Measurements from ENCODE around the gene PTMS. TPM values are rescaled to one million over a fixed set of nuclear protein-coding genes. Genes with fewer than 3 reads are reported as not detected.

Gene PTMS
- total RNA-seq, 1 experiment from 2014 or later, result 89.9 TPM

DNA sequence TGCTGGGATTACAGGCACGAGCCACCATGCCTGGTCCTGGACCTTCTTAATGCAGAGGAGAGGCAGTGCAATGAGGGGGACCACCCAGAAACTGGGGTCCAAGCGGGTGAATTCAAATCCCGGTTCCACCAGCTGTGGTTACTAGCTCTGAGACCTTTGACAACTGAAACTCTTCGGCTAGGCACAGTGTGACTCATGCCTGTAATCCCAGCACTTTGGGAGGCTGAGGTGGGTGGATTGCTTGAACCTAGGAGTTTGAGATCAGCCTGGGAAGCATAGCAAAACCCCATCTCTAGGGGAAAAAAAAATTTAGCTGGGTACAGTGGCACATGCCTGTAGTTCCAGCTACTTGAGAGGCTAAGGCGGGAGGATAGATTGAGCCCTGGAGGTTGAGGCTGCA is 18.1 kb downstream of the PTMS start:
- no peaks in the 10 kb centered on the region for H3K27me3 ChIP-seq
- H3K4me1 ChIP-seq, result peaks cover 9% of the 10 kb centered on the region; the same call in 1 of the 2 replicates
- no peak overlapping the region for H3K4me3 ChIP-seq
- no peaks in the 10 kb centered on the region for H3K36me3 ChIP-seq
- no peaks in the 10 kb centered on the region for H3K9me3 ChIP-seq (replicated peaks)
- DNase-seq, result peak; percentile 33 to 49
- no peak overlapping the region for H3K27ac ChIP-seq

DNA sequence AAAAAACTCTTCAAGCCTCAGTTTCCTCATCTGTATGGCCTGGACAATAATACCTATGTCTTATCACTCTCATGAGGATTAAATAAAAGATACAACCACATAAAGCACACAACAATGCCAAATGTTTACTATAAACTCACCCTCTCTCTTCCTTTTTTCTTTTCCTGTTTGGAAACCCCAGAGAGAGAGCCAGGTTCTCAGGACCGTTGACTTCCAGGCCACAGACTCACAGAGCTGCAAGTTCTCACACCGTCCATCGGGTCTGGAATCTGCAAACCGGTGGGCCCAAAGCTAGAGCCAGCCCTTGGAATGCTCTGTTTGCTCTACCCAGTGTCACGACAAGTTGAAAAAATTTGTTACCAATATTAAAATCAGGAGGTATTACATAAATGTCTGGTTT is 18.6 kb downstream of the PTMS start:
- DNase-seq, result no peak
- H3K27ac ChIP-seq, result no peak overlapping the region
- no peak overlapping the region for H3K4me3 ChIP-seq
- H3K9me3 ChIP-seq (replicated peaks), result no peaks in the 10 kb centered on the region
- no peaks in the 10 kb centered on the region for H3K36me3 ChIP-seq
- no peaks in the 10 kb centered on the region for H3K27me3 ChIP-seq
- H3K4me1 ChIP-seq, result peaks cover 9% of the 10 kb centered on the region; the same call in 1 of the 2 replicates

DNA sequence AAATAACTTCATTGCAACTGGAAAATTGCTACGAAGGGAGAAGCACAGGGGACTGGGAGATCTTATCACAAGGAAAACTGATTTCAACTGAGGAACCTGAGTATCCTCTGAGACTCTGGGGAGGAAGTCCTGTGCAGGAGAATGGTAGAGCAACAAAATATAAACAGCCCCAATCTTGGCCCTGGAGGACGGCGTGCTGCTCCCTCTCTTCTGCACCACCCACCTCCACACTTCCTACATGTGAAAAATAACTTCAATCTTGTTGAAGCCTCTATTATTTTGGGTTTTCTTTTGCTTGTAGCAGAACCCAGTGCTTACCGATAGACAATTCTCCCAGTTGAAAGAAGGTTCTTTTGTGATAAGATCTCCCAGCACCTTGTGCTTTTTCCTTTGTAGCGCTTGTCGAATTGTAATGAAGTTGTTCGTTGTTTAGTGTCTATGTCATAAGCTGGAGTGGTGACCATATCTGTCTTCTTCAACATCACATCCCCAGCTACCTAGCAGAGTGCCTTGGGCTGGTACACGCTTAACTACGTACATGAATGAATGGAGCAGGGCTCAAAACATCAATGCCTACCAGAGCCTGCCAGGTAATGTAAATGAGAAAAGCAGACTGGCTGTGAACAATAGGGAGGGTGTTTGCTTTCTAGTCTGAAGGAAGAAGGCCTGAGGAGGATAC is 20.4 kb downstream of the PTMS start:
- no peaks in the 10 kb centered on the region for H3K9me3 ChIP-seq (replicated peaks)
- no peak overlapping the region for H3K4me3 ChIP-seq
- no peak for DNase-seq
- no peaks in the 10 kb centered on the region for H3K36me3 ChIP-seq
- no peak overlapping the region for H3K27ac ChIP-seq
- H3K4me1 ChIP-seq, result peaks cover 9% of the 10 kb centered on the region; the same call in 1 of the 2 replicates
- no peaks in the 10 kb centered on the region for H3K27me3 ChIP-seq

DNA sequence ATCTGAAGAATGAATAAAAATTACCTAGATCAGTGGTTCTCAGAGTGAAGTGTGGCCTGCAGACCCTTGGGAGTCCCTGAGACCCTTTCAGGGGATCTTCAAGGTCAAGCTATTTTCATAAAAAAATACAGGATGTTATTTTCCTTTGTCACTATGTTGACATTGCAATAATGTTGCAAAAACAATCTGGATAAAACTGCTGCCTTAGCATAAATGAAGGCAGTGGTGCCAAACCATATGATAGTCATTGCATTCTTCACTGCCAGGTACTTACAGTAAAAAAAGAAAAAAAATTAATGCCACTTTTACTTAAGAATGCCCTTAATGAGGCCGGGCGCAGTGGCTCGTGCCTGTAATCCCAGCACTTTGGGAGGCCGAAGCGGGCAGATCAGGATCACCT is 21.1 kb downstream of the PTMS start:
- H3K4me3 ChIP-seq, result no peak overlapping the region
- H3K9me3 ChIP-seq (replicated peaks), result no peaks in the 10 kb centered on the region
- H3K27ac ChIP-seq, result no peak overlapping the region
- no peak for DNase-seq
- peaks cover 11% of the 10 kb centered on the region; the same call in 1 of the 2 replicates for H3K4me1 ChIP-seq
- no peaks in the 10 kb centered on the region for H3K36me3 ChIP-seq
- H3K27me3 ChIP-seq, result no peaks in the 10 kb centered on the region

DNA sequence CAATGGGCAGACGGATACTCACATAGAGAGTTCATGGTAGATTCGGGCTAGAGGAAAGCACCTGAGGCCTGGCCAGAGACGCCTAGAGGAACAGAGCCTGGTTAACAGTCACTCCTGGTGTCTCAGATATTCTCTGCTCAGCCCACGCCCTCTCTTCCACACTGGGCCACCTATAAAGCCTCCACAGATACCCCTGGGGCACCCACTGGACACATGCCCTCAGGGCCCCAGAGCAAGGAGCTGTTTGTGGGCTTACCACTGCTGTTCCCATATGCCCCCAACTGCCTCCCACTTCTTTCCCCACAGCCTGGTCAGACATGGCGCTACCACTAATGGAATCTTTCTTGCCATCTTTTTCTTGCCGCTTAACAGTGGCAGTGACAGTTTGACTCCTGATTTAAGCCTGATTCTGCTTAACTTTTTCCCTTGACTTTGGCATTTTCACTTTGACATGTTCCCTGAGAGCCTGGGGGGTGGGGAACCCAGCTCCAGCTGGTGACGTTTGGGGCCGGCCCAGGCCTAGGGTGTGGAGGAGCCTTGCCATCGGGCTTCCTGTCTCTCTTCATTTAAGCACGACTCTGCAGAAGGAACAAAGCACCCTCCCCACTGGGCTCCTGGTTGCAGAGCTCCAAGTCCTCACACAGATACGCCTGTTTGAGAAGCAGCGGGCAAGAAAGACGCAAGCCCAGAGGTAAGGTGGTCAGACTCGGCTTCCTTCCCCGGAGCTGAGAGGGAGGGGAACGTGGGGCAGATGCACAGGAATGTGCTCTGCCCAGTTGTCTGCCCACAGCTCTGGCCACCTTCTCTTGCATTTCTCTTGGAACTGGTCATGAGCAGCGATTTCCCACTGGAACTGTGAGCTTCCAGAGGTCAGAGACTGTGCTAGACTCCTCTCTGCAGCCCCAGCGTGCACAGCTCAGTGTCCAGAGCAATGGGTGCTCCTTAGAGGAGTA is 23.1 kb downstream of the PTMS start, which contains the start of gene CD4:
Gene CD4 (plus strand): TSS at position 557 of the 953 bp plus-strand sequence. CDS start 10,611 bp downstream, outside the sequence.
- Histone ChIP-seq H3K4me3 (no peak within 1 kb of the TSS), H3K36me3 (no peaks in the 10 kb centered on the region), H3K27ac (no peak within 1 kb of the TSS), H3K9me3 (replicated peaks) (no peaks in the 10 kb centered on the region), H3K27me3 (no peaks in the 10 kb centered on the region; the same call in 1 of the 2 replicates), H3K4me1 (peaks cover 9% of the 10 kb centered on the region; the same call in 1 of the 2 replicates)
- no peak for DNase-seq

DNA sequence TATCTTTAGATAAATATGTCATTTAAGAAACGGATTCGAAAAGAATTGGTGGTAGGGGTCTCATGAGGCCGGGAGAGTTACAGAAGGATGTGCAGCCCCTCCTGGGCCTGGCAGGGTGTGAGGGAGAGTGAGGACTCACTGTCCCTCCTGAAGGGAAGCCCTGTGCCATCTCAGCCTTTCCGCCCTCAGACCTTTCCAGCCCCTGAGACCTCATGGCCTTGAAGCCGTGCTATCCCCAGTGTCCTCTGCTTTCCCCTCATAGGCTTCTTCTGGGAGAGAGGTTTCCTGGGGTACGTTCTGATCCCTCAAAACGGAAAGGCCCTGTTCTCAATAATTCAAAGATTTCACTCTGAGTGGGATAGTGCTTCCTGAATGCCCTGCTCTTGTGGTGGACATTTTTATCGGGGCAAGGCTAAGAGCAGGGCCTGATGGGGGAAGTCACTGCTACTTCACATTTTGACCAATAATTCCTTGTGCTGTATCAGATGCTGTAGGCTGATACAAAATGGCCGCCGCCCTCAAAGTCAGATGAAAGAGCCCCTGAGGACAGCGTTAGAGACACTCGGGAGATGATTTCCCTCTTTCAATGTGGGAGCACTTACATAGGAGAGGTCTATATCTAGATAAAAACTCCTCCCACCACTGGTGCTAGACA is 24.5 kb downstream of the PTMS start:
- Histone ChIP-seq H3K4me3 (no peak overlapping the region), H3K4me1 (peaks cover 4% of the 10 kb centered on the region; the same call in 1 of the 2 replicates)
- DNase-seq, result no peak

DNA sequence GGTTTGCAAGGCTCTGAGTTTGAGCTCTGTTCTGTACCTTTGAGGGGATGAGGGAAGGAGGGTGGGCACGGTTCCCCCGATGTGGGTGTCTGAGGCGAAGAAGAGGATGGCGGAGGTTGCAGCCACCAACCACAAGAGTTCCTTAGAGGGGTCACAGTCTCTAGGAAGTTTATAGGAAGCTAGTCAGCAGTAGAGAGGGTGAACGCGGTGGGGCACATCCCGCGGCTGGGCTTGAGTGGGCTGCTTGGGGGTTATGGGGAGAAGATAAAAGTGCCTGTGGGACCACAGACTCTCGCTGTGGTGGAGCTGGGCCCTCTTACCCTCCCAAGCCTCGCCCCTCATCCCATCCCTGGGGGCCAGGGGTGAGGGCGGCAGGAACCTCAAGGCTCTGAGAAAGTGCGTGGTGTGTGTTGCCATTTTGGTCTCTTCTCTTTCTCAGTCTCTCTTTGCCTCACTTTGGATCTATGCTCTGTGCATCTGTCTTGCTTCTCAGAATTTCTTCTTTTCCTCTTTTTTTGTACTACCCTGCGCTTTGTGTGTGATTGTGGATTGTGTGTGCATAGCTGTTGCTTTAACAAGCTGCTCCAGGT is 25.9 kb downstream of the PTMS start:
- H3K27ac ChIP-seq, result no peak overlapping the region
- H3K4me3 ChIP-seq, result peak overlapping the region; percentile 24
- H3K9me3 ChIP-seq (replicated peaks), result no peaks in the 10 kb centered on the region
- no peak for DNase-seq
- no peaks in the 10 kb centered on the region for H3K36me3 ChIP-seq
- H3K4me1 ChIP-seq, result peaks cover 4% of the 10 kb centered on the region; the same call in 1 of the 2 replicates
- peaks cover 14% of the 10 kb centered on the region for H3K27me3 ChIP-seq

More for the DNA sequence above, 24.5 kb downstream of the PTMS start:
- Histone ChIP-seq H3K9me3 (replicated peaks) (no peaks in the 10 kb centered on the region), H3K27me3 (peaks cover 5% of the 10 kb centered on the region), H3K36me3 (no peaks in the 10 kb centered on the region), H3K27ac (no peak overlapping the region)

DNA sequence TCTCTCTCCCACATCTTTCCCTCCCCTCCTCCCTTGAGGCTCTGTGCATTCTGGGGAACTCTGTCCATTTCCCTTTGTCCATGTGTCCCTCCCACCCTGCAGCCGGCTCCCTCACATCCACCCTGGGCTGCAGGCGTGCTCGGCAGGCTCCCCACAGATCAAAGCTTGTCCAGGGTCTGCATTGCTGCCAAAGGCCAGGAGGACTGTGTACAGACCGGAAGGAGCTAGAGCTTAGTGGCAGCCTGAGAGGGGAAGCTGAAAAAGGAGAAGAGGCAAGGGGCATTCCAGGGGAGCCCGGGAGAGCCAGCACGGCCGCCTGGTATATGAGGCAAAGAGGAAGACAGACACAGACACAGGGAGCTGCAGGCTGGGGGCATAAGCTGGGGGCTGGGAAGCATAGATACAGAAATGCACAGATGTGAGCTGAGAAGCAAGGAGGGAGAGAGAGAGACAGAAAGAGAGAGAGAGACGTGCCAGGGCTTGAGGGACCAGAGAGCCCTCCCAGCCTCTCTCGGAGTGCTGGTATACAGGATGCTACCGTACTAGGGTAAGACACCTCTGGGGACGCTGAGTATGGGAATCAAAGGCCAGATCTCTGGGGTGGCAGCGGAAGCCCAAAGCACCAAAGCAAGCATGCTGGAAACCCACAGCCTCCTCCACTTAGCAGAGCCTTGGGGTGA is 26.5 kb downstream of the PTMS start:
- peak overlapping the region; percentile 24 for H3K4me3 ChIP-seq

DNA sequence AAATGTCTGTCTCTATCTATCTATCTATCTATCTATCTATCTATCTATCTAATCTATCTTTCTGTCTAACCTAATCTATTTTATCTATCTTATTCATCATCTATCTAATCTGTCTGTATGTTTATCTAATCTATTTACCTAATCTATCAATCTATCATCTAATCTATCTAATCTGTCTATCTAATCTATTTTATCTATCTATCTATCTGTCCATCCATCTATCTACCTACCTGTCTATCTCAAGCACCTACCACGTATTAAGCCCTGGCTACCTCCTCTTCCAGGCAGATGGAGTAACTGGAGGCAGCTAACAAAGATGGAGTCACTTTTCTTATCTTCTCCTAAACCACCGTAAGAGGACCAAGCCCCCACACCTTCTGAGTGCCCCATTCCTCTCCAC is 28.9 kb downstream of the PTMS start:
- H3K27ac ChIP-seq, result no peak overlapping the region
- H3K4me3 ChIP-seq, result no peak overlapping the region
- no peak for DNase-seq
- no peaks in the 10 kb centered on the region for H3K36me3 ChIP-seq
- H3K27me3 ChIP-seq, result peaks cover 14% of the 10 kb centered on the region
- H3K4me1 ChIP-seq, result peaks cover 4% of the 10 kb centered on the region; the same call in 1 of the 2 replicates
- H3K9me3 ChIP-seq (replicated peaks), result no peaks in the 10 kb centered on the region

More for the DNA sequence above, 26.5 kb downstream of the PTMS start:
- Histone ChIP-seq H3K27me3 (peaks cover 14% of the 10 kb centered on the region), H3K4me1 (peaks cover 4% of the 10 kb centered on the region; the same call in 1 of the 2 replicates), H3K27ac (no peak overlapping the region), H3K36me3 (no peaks in the 10 kb centered on the region), H3K9me3 (replicated peaks) (no peaks in the 10 kb centered on the region)
- DNase-seq, result peak; percentile 40 to 58

DNA sequence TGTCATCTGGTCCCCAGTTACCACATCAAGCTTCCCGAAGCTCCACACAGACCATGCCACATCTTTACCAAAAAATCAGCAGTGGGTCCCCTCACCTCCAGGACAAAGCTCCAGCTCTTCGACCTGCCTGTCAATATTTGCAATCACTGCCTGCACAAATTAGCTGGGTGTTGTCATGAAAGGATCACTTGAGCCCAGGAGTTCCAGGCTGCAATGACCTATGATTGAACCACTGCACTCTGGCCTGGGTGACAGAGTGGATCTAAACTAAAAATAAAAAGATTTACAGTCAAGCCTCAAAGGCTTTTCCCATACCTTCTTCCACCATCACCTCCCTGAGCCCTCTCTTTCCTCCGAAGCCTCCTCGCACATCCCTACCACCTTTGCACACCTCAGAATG is 30.4 kb downstream of the PTMS start:
- Histone ChIP-seq H3K9me3 (replicated peaks) (no peaks in the 10 kb centered on the region), H3K27ac (no peak overlapping the region), H3K27me3 (peaks cover 14% of the 10 kb centered on the region), H3K4me1 (peaks cover 4% of the 10 kb centered on the region; the same call in 1 of the 2 replicates), H3K4me3 (no peak overlapping the region), H3K36me3 (no peaks in the 10 kb centered on the region)
- DNase-seq, result no peak

DNA sequence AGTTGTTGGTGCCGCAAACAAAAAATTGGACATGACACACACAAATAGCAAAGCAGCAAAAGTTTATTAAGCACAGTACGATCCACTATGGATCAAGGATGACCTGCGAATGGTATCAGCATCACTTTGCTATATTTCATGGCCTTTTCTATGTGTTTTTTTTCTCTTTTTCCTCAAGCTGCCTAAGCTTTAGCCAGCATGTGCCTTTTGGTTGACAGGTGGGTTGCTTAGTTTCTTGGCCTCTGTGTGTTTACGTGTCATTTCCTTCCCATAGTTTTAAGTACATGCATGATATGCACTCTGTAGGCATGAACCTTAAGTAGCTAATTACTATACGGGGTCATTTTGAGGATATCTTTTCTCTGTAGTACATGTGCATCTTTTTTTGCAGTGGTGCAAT is 33.0 kb downstream of the PTMS start:
- no peaks in the 10 kb centered on the region for H3K36me3 ChIP-seq
- H3K9me3 ChIP-seq (replicated peaks), result no peaks in the 10 kb centered on the region
- peaks cover 14% of the 10 kb centered on the region for H3K27me3 ChIP-seq
- no peak for DNase-seq
- H3K4me1 ChIP-seq, result no peaks in the 10 kb centered on the region
- H3K4me3 ChIP-seq, result no peak overlapping the region
- H3K27ac ChIP-seq, result no peak overlapping the region

DNA sequence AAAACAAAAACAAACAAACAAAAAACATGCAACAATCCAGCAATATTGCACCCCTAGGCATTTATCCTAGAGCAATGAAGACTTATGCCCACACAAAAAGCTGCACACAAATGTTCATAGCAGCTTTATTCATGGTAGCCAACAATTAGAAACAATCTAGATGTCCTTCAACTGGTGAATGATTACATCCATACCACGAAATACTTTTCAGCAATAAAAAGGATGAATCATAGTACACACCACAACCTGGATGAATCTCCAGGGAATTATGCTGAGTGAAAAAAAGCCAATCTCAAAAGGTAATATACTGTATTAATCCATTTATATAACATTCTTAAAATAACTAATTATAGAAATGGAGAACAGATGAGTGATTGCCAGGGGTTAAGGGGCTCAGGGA is 41.0 kb downstream of the PTMS start:
- Histone ChIP-seq H3K4me1 (no peaks in the 10 kb centered on the region), H3K4me3 (no peak overlapping the region), H3K27me3 (peaks cover 13% of the 10 kb centered on the region; the same call in 1 of the 2 replicates), H3K36me3 (no peaks in the 10 kb centered on the region), H3K9me3 (replicated peaks) (no peaks in the 10 kb centered on the region), H3K27ac (no peak overlapping the region)
- DNase-seq, result no peak

DNA sequence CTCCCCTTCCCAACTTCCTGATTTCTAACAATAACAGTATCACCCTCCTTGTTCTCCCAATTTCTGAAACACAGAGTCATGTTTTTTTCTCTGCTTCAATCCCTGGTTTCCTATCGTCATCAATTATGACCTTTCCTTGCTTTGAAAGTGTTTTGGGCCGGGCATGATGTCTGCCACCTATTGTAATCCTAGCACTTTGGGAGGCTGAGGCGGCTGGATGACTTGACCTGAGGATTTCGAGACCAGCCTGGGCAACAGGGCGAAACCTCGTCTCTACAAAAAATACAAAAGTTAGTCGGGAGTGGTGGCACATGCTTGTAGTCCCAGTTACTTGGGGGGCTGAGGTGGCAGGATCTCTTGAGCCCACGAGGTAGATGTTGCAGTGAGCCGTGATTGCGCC is 42.9 kb downstream of the PTMS start:
- Histone ChIP-seq H3K27ac (no peak overlapping the region), H3K27me3 (peaks cover 13% of the 10 kb centered on the region; the same call in 1 of the 2 replicates), H3K9me3 (replicated peaks) (no peaks in the 10 kb centered on the region), H3K36me3 (no peaks in the 10 kb centered on the region), H3K4me1 (no peaks in the 10 kb centered on the region), H3K4me3 (no peak overlapping the region)
- no peak for DNase-seq

DNA sequence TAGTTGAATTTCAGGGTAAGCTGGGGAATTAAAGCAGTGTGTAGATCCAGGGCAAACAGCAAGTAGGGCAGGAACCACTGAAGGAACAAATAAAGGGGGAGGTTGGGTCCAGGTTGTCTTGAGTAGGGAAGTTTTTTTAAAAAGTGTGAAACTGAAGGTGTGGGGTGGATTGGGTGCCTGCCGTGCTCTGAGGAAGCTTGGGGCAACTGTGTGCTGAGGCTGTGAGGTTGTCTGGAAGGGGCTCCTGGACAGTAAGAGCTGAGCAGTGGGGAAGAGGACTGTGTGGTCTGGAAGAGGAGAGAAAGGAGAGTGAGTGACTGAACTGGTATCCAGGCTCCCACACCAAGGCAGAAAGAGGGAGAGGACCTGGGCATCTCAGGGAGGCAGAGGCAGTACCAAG is 44.6 kb downstream of the PTMS start:
- Histone ChIP-seq H3K4me1 (no peaks in the 10 kb centered on the region), H3K4me3 (no peak overlapping the region), H3K9me3 (replicated peaks) (no peaks in the 10 kb centered on the region), H3K27ac (no peak overlapping the region), H3K27me3 (peaks cover 13% of the 10 kb centered on the region; the same call in 1 of the 2 replicates), H3K36me3 (no peaks in the 10 kb centered on the region)
- no peak for DNase-seq
